Psoas muscle (tissue), 8 donors: ENCODE results near the gene TM9SF1. TPM values are rescaled to one million over a fixed set of nuclear protein-coding genes. Genes with fewer than 3 reads are reported as not detected.

Experiments
- ATAC-seq, 4 donors: fragments of 200-7000 bp; cut with Tn5 transposase; one replicate each; pipeline ENCODE4 v1.9.1; 2020; ENCODE audit warnings: moderate library complexity in 3 of 4, mild to moderate bottlenecking in 2 of 4
- DNase-seq, 2 donors: peaks; one replicate each; pipeline ENCODE4 v3.0.0-alpha.2; 2020
- H3K27ac ChIP-seq: fragments of 200-600 bp; one replicate; pipeline ENCODE4 v1.8.0; 2022
- H3K27me3 ChIP-seq, 3 donors: fragments of 200-600 bp in 1 of 3; one replicate each; pipeline versions ENCODE4 v1.6.1 to v1.8.0; 2013 to 2022; ENCODE audit warnings: low read length in 2 of 3, mild to moderate bottlenecking in 2 of 3, moderate library complexity in 1 of 3; ENCODE audit not compliant: insufficient read depth in 3 of 3
- H3K36me3 ChIP-seq, 2 donors: fragments of 200-600 bp in 1 of 2; one replicate each; pipeline versions ENCODE4 v1.6.1 to v1.8.0; 2013 to 2022; ENCODE audit warnings: low read depth in 1 of 2, mild to moderate bottlenecking in 1 of 2, moderate library complexity in 1 of 2; ENCODE audit not compliant: insufficient read depth in 1 of 2
- H3K4me1 ChIP-seq: fragments of 200-600 bp; one replicate; pipeline ENCODE4 v1.8.0; 2022
- H3K4me3 ChIP-seq: fragments of 200-600 bp; one replicate; pipeline ENCODE4 v1.8.0; 2022; ENCODE audit warnings: mild to moderate bottlenecking
- H3K9me3 ChIP-seq: fragments of 200-600 bp; one replicate; pipeline ENCODE4 v1.8.0; 2022
- WGBS, 3 donors: extraction: QIAGEN DNeasy Blood & Tissue Kit; methylation state at CpG; one replicate each; pipeline versions ENCODE4 v1.1.6 to v1.1.7; 2013; 5-methylcytosine and 5-hydroxymethylcytosine counted together
- intact Hi-C, 2 donors: fragments of 100-400 bp; cut with DNase I; formaldehyde crosslinking; loops; one replicate each; pipeline versions ENCODE4 v1.11.0 to v1.14.2; 2022
- polyA plus RNA-seq, 3 donors: library from polyadenylated mRNA; stranded (reverse); fragments of 200-250 nt; gene quantifications; one replicate each; pipeline ENCODE4 v1.2.3, GENCODE V29; 2013
- total RNA-seq, 4 donors: library from RNA; stranded (reverse); fragmentation: NEBNext Ultra II Directional in 2 of 4; extraction: Animal tissue kit (Norgen Biotek cat#: 25700) in 2 of 4; gene quantifications; one replicate each; pipeline versions ENCODE4 v1.2.1 to v1.2.4, GENCODE V29; 2021 to 2023
- TF ChIP-seq, protein P1 (sequence below): fragments of 200-600 bp; IDR thresholded peaks from one replicate; pipeline ENCODE4 v1.8.0; 2022; ENCODE audit warnings: antibody characterized with exemption
- donor health status: healthy with polysubstance abuse.
- donor health status: DM: no; HTN: no; CAD: no; lungs with moderate emphysema.
- donor health status: Bipolar disorder and iron deficiency.
- donor health status: healthy.
- donor health status: DM: yes; HTN: yes; CAD: no.
- donor health status: DM: no; HTN: no; CAD: no.
- donor health status: DM: no; HTN: no; CAD: no.
- donor health status: DM: yes; HTN: yes; CAD: no.

Gene TM9SF1
- total and polyA plus RNA-seq, 7 donors: 21.0 to 43.4 (median 22.0) TPM

DNA sequence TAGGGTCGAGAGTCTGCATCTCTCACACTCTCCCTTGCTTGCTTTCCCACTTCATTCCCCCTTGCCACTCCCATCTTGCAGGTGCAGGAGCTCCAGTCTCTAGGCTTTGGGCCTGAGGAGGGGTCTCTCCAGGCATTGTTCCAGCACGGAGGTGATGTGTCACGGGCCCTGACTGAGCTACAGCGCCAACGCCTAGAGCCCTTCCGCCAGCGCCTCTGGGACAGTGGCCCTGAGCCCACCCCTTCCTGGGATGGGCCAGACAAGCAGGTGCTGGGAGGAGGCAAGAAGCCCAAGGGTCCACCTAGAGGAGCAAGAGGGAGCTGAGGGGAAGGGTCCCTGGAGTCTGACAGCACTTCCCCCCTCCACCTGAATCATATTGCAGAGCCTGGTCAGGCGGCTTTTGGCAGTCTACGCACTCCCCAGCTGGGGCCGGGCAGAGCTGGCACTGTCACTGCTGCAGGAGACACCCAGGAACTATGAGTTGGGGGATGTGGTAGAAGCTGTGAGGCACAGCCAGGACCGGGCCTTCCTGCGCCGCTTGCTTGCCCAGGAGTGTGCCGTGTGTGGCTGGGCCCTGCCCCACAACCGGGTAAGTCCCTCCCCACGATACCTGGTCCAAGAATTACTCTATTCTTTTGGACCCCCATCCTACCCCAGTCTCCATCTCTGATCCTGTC, 43.7 kb downstream of the TM9SF1 start:
- Histone ChIP-seq H3K4me3 (no peak overlapping the region), H3K27ac (no peak overlapping the region), H3K27me3 (no peaks in the 10 kb centered on the region), H3K9me3 (no peaks in the 10 kb centered on the region), H3K4me1 (peaks cover 8% of the 10 kb centered on the region), H3K36me3 (peaks cover 3 to 80% of the 10 kb centered on the region in 2 donors)
- TF ChIP-seq, protein P1, sequence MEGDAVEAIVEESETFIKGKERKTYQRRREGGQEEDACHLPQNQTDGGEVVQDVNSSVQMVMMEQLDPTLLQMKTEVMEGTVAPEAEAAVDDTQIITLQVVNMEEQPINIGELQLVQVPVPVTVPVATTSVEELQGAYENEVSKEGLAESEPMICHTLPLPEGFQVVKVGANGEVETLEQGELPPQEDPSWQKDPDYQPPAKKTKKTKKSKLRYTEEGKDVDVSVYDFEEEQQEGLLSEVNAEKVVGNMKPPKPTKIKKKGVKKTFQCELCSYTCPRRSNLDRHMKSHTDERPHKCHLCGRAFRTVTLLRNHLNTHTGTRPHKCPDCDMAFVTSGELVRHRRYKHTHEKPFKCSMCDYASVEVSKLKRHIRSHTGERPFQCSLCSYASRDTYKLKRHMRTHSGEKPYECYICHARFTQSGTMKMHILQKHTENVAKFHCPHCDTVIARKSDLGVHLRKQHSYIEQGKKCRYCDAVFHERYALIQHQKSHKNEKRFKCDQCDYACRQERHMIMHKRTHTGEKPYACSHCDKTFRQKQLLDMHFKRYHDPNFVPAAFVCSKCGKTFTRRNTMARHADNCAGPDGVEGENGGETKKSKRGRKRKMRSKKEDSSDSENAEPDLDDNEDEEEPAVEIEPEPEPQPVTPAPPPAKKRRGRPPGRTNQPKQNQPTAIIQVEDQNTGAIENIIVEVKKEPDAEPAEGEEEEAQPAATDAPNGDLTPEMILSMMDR: no peak
- WGBS, 3 donors: 88 to 91% (median 90%) methylated on average over 15 to 16 of the region's 16 CpGs
- intact Hi-C loops: no loop called here
- DNase-seq: peak in 1 of 2 donors; percentile 49
- ATAC-seq: no peak

DNA sequence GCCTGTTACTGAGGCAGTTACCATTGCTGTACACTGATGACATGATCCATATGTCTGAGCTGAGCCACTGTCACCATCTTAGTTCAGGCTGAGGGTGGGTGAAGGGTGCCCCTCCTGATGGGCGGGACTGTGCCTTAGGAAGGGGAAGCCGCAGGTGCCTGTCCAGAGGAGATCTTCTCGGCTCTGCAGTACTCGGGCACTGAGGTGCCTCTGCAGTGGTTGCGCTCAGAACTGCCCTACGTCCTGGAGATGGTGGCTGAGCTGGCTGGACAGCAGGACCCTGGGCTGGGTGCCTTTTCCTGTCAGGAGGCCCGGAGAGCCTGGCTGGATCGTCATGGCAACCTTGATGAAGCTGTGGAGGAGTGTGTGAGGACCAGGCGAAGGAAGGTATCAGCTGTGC, 44.2 kb downstream of the TM9SF1 start:
- Histone ChIP-seq H3K27ac (no peak overlapping the region), H3K4me3 (no peak overlapping the region), H3K9me3 (no peaks in the 10 kb centered on the region), H3K27me3 (no peaks in the 10 kb centered on the region), H3K4me1 (peaks cover 9% of the 10 kb centered on the region), H3K36me3 (peaks cover 3 to 75% of the 10 kb centered on the region in 2 donors)
- intact Hi-C loops: no loop called here
- DNase-seq (no peak), ATAC-seq (no peak)
- TF ChIP-seq, protein P1: no peak
- 80 to 90% (median 87%) methylated on average over 9 of the region's 9 CpGs for WGBS, 3 donors

DNA sequence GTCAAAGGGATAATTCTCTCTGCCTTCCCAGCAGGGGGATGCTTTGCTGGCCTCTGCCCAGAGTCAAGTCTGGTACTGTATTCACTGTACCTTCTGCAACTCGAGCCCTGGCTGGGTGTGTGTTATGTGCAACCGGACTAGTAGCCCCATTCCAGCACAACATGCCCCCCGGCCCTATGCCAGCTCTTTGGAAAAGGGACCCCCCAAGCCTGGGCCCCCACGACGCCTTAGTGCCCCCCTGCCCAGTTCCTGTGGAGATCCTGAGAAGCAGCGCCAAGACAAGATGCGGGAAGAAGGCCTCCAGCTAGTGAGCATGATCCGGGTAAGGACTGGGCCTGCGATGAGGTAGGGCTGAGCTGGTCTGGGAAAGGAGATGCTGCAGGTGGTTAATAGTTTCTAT, 44.7 kb downstream of the TM9SF1 start:
- intact Hi-C loops: no loop called here
- WGBS, 3 donors: 90 to 93% (median 91%) methylated on average over 9 of the region's 9 CpGs
- no peak overlapping the region for H3K27ac ChIP-seq
- H3K4me3 ChIP-seq: no peak overlapping the region
- H3K4me1 ChIP-seq: peaks cover 13% of the 10 kb centered on the region
- no peaks in the 10 kb centered on the region for H3K27me3 ChIP-seq
- no peaks in the 10 kb centered on the region for H3K9me3 ChIP-seq
- H3K36me3 ChIP-seq: peaks cover 2 to 71% of the 10 kb centered on the region in 2 donors
- TF ChIP-seq, protein P1: no peak
- ATAC-seq: no peak
- DNase-seq: no peak

DNA sequence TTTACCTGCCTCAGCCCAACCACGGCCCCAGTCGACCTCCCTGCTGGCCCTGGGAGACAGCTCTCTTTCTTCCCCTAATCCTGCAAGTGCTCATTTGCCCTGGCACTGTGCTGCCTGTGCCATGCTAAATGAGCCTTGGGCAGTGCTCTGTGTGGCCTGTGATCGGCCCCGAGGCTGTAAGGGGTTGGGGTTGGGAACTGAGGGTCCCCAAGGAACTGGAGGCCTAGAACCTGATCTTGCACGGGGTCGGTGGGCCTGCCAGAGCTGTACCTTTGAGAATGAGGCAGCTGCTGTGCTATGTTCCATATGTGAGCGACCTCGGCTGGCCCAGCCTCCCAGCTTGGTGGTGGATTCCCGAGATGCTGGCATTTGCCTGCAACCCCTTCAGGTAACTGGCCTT, 45.2 kb downstream of the TM9SF1 start:
- WGBS, 3 donors: 85 to 92% (median 91%) methylated on average over 9 of the region's 9 CpGs
- intact Hi-C loops: no loop called here

More for the DNA sequence above, 45.2 kb downstream of the TM9SF1 start:
- no peak for DNase-seq
- ATAC-seq: no peak
- Histone ChIP-seq H3K36me3 (peaks cover 0 to 65% of the 10 kb centered on the region in 2 donors), H3K27ac (no peak overlapping the region), H3K9me3 (no peaks in the 10 kb centered on the region), H3K4me3 (no peak overlapping the region), H3K27me3 (no peaks in the 10 kb centered on the region), H3K4me1 (peaks cover 18% of the 10 kb centered on the region)
- TF ChIP-seq, protein P1: no peak
